A673 (cell line): ENCODE results near the gene RGS6. TPM values are rescaled to one million over a fixed set of nuclear protein-coding genes. Genes with fewer than 3 reads are reported as not detected.
"Not testable (repeated sequence)": the region's sequence is repeated elsewhere in the genome, so short reads cannot be mapped to it uniquely, and the experiment has no call there.

Experiments
- BruUV-seq: library from RNA; stranded (reverse); fragments of 400-500 nt; replicated peaks from 2 replicates; lab custom pipeline; 2021; lab: Mats Ljungman, UMichigan
- CTCF ChIA-PET: fragments of 300-600 bp; sonication (Branson Sonifier 250); formaldehyde crosslinking; loops from one replicate; lab custom pipeline; 2022; ENCODE audit warnings: antibody characterized with exemption; lab: Charles Lee
- POLR2A ChIA-PET: fragments of 300-600 bp; sonication (Branson Sonifier 250); formaldehyde crosslinking; loops from one replicate; lab custom pipeline; 2022; ENCODE audit warnings: antibody characterized with exemption; ENCODE audit not compliant: low non-redundant PET; lab: Charles Lee
- DNase-seq: peaks from one replicate; pipeline ENCODE4 v3.0.0-alpha.2; 2015; ENCODE audit warnings: low spot score
- H3K27ac ChIP-seq: fragments of 200-600 bp; sonication (generic); 2 replicates; pipeline ENCODE4 v1.5.1; 2016; ENCODE audit warnings: mixed run types, low read depth, mild to moderate bottlenecking, mixed read lengths, antibody characterized with exemption, low read length; ENCODE audit not compliant: poor library complexity, severe bottlenecking
- H3K27me3 ChIP-seq: fragments of 200-600 bp; sonication (generic); replicated peaks from 2 replicates; pipeline ENCODE4 v1.6.1; 2017; ENCODE audit warnings: mixed run types, low read depth, mild to moderate bottlenecking, mixed read lengths, antibody characterized with exemption, low read length; ENCODE audit not compliant: insufficient read depth, poor library complexity
- H3K36me3 ChIP-seq: fragments of 200-600 bp; sonication (generic); 2 replicates; pipeline ENCODE4 v1.6.1; 2016; ENCODE audit warnings: mixed run types, mild to moderate bottlenecking, mixed read lengths, antibody characterized with exemption, low read length; ENCODE audit not compliant: insufficient read depth, poor library complexity, severe bottlenecking
- H3K4me1 ChIP-seq: fragments of 200-600 bp; sonication (generic); 2 replicates; pipeline ENCODE4 v1.6.1; 2017; ENCODE audit warnings: mixed run types, mild to moderate bottlenecking, mixed read lengths, antibody characterized with exemption, low read length; ENCODE audit not compliant: insufficient read depth, poor library complexity, severe bottlenecking
- H3K4me3 ChIP-seq: fragments of 200-600 bp; sonication (generic); 2 replicates; pipeline ENCODE4 v1.5.1; 2016; ENCODE audit warnings: low read depth, mixed run types, mild to moderate bottlenecking, mixed read lengths, low read length; ENCODE audit not compliant: poor library complexity, severe bottlenecking
- H3K9me3 ChIP-seq: fragments of 200-600 bp; sonication (generic); 2 replicates; pipeline ENCODE4 v1.6.1; 2016; ENCODE audit warnings: mixed run types, low read depth, mild to moderate bottlenecking, mixed read lengths, antibody characterized with exemption, low read length; ENCODE audit not compliant: poor library complexity, severe bottlenecking
- CTCF ChIP-seq: fragments of 300-800, 200-600 bp; sonication (generic); conservative IDR thresholded peaks from 2 replicates; pipeline ENCODE4 v1.5.1; 2017; ENCODE audit warnings: low read depth, mild to moderate bottlenecking, antibody characterized with exemption, low read length, moderate library complexity, mixed read lengths
- EZH2 ChIP-seq: fragments of 200-600 bp; sonication (generic); IDR thresholded peaks from 2 replicates; pipeline ENCODE4 v1.6.1; 2017; ENCODE audit warnings: borderline replicate concordance, low read depth, mild to moderate bottlenecking, mixed read lengths, antibody characterized with exemption, low read length; ENCODE audit not compliant: poor library complexity, severe bottlenecking
- intact Hi-C: fragments of 100-400 bp; cut with micrococcal nuclease; formaldehyde crosslinking; loops from one replicate; pipeline ENCODE4 v1.10.0; 2022; ENCODE audit not compliant: unreplicated experiment
- total RNA-seq: library from RNA; stranded (reverse); gene quantifications from 2 replicates; pipeline ENCODE4 v1.2.3, GENCODE V29; 2021

RGS6 gene
- total RNA-seq, 1 experiment from 2014 or later = not detected

GRCh38 chr14:72471346-72471745 is 539.1 kb downstream of the RGS6 start:
- no peak for TF ChIP-seq CTCF
- no TSS peak for BruUV-seq
- Histone ChIP-seq H3K36me3 (no peaks in the 10 kb centered on the region), H3K9me3 (peaks cover 2% of the 10 kb centered on the region), H3K27ac (no peak overlapping the region), H3K4me1 (no peaks in the 10 kb centered on the region), H3K4me3 (no peak overlapping the region), H3K27me3 (no peaks in the 10 kb centered on the region)
- no peak for DNase-seq
- POLR2A ChIA-PET = no interaction called here
- CTCF ChIA-PET = no interaction called here
- intact Hi-C loops = no loop called here

- no peaks in the 10 kb centered on the region for H3K27me3 ChIP-seq
- intact Hi-C loops = no loop called here
- H3K9me3 ChIP-seq = no peaks in the 10 kb centered on the region
- TF ChIP-seq EZH2 (no peak), CTCF (peak; percentile 36)
- ChIA-PET POLR2A (no interaction called here), CTCF (interaction anchor here (1.0 kb wide), 1 partner anchor 41 kb away, joined by 3 read pairs; no protein-coding TSS in a partner anchor)
- no peak overlapping the region for H3K4me3 ChIP-seq
- no peaks in the 10 kb centered on the region for H3K36me3 ChIP-seq
- DNase-seq = peak; percentile 29
- H3K27ac ChIP-seq = no peak overlapping the region
- BruUV-seq = no TSS peak
- H3K4me1 ChIP-seq = peaks cover 15% of the 10 kb centered on the region
Measured at GRCh38 chr14:72472845-72473244, 540.6 kb downstream of the RGS6 start.

DNA sequence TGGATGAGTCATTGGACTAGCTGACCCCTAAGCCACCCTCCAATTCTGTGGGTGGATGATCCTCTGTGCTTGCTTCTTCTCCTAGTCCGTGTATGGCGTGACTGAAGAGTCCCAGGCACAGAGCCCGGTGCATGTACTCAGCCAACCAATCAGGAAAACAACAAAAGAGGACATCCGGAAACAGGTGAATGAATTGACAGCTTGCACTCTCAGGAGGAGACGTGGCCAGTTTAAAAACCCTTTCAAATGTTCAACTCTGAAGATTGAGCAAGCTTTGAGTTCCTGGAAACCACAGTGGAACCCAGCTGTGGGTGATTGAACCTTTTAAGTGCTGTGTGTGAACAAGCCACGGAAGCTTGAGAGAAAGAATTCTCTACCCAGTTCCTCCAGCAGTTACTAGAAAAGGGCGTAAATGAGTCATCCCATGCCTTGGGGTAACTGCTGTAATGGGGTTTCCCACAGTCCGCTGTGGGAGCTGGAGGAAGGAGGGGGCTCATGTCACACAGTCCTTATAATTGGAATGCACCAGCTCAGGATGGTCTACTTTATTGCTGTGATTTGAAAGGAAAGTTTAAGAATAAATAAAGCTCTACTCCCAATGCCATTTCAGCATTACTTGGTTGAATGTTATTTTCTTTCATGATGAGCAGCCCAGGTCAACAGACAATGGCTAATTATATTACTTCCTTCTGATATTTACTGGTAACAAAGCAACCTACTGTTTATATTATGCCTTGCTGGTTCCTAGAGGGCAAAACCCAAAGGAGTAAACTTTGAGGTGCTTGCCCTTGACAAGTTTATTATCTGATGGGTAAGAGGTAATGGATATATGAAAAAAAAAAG is 544.6 kb downstream of the RGS6 start:
- ChIA-PET CTCF (no interaction called here), POLR2A (no interaction called here)
- Histone ChIP-seq H3K27ac (no peak overlapping the region), H3K4me1 (peaks cover 29% of the 10 kb centered on the region), H3K4me3 (no peak overlapping the region), H3K9me3 (no peaks in the 10 kb centered on the region), H3K27me3 (no peaks in the 10 kb centered on the region), H3K36me3 (no peaks in the 10 kb centered on the region)
- intact Hi-C loops = no loop called here
- no peak for TF ChIP-seq EZH2
- no peak for TF ChIP-seq CTCF
- BruUV-seq = no TSS peak
- DNase-seq = peak; percentile 80

- BruUV-seq, H3K36me3 ChIP-seq, H3K27me3 ChIP-seq, POLR2A ChIA-PET, CTCF ChIA-PET, DNase-seq, H3K27ac ChIP-seq, H3K4me3 ChIP-seq, H3K9me3 ChIP-seq, intact Hi-C loops: not testable (repeated sequence)
- H3K4me1 ChIP-seq = peaks cover 29% of the 10 kb centered on the region
Measured at GRCh38 chr14:72477578-72477977, 545.3 kb downstream of the RGS6 start.
